HUES48 (cell line): Measurements from ENCODE around the gene GABRR1.

ENCODE experiments used
- H3K27ac ChIP-seq: one replicate; pipeline ENCODE4 v1.7.0; 2013; ENCODE audit warnings: low read depth, low read length, inconsistent platforms
- H3K27me3 ChIP-seq: 2 replicates; pipeline ENCODE4 v1.6.1; 2013; ENCODE audit warnings: mild to moderate bottlenecking, low read length; ENCODE audit not compliant: control insufficient read depth, insufficient read depth
- H3K36me3 ChIP-seq: 2 replicates; pipeline ENCODE4 v1.6.1; 2013; ENCODE audit warnings: low read length; ENCODE audit not compliant: control insufficient read depth, insufficient read depth
- H3K4me1 ChIP-seq: 2 replicates; pipeline ENCODE4 v1.6.1; 2013; ENCODE audit warnings: mild to moderate bottlenecking, low read length; ENCODE audit not compliant: control insufficient read depth, insufficient read depth
- H3K4me3 ChIP-seq: 2 replicates; pipeline ENCODE4 v1.5.1; 2013; ENCODE audit warnings: mild to moderate bottlenecking, low read depth, low read length
- H3K9ac ChIP-seq: 2 replicates; pipeline ENCODE4 v1.6.1; 2013; ENCODE audit warnings: mild to moderate bottlenecking, low read depth, low read length, moderate library complexity
- H3K9me3 ChIP-seq: 2 replicates; pipeline ENCODE4 v1.6.1; 2013; ENCODE audit warnings: low read length; ENCODE audit not compliant: control insufficient read depth, insufficient read depth

GABRR1 gene

GRCh38 chr6:89217299-89217910 is at the start of gene GABRR1:
Gene GABRR1, minus strand, starts transcription at chr6:89217358. Its CDS starts 36 bp downstream, at chr6:89217322.
- H3K27me3 ChIP-seq = no peaks in the 10 kb centered on the region
- H3K4me1 ChIP-seq = peaks cover 21% of the 10 kb centered on the region
- H3K27ac ChIP-seq = no peak within 1 kb of the TSS
- H3K9me3 ChIP-seq = no peaks in the 10 kb centered on the region
- H3K36me3 ChIP-seq = no peaks in the 10 kb centered on the region
- H3K4me3 ChIP-seq = no peak within 1 kb of the TSS
- no peak within 1 kb of the TSS for H3K9ac ChIP-seq

DNA sequence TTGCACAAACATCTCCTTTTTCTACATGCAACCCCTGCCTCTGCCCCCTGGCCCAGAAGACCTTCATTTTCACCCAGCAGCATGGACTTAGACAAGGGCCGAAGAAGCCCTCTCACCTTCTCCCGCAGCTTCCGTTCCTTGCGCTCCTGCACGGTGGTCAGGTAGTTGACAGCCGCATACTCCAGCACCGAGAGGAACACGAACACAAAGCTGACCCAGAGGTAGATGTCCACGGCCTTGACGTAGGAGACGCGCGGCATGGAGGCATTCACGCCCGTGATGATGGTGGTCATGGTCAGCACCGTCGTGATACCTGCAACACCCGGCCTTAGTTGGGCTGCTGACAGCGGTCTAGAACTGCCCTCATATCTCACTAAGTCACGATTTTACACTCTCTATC is 47.1 kb upstream of the GABRR1 start:
- Histone ChIP-seq H3K36me3 (no peaks in the 10 kb centered on the region), H3K4me3 (no peak overlapping the region), H3K9ac (no peak overlapping the region), H3K4me1 (no peaks in the 10 kb centered on the region), H3K27ac (no peak overlapping the region), H3K9me3 (no peaks in the 10 kb centered on the region), H3K27me3 (no peaks in the 10 kb centered on the region)

DNA sequence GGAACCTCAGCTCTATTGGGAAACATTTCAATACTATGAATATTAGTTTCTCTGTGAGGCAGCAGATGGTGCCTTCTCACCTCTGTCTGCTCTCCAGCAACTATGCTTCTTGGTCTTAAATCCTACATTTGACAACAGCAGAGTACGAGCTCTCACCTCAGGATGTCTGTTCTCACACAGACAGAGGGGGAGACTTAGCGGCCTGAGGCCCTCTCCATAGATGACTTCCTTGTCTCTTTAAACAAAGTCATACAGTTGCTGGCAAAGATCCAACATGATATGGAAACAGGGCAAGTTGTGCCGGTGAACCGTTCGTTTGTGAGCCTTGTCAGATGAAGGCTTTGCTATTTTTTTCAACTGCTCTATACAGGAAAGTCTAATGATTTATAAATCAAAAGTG is 43.7 kb upstream of the GABRR1 start:
- no peak overlapping the region for H3K27ac ChIP-seq
- H3K4me3 ChIP-seq = no peak overlapping the region
- no peak overlapping the region for H3K9ac ChIP-seq
- no peaks in the 10 kb centered on the region for H3K4me1 ChIP-seq
- no peaks in the 10 kb centered on the region for H3K27me3 ChIP-seq
- H3K36me3 ChIP-seq = no peaks in the 10 kb centered on the region
- H3K9me3 ChIP-seq = no peaks in the 10 kb centered on the region

DNA sequence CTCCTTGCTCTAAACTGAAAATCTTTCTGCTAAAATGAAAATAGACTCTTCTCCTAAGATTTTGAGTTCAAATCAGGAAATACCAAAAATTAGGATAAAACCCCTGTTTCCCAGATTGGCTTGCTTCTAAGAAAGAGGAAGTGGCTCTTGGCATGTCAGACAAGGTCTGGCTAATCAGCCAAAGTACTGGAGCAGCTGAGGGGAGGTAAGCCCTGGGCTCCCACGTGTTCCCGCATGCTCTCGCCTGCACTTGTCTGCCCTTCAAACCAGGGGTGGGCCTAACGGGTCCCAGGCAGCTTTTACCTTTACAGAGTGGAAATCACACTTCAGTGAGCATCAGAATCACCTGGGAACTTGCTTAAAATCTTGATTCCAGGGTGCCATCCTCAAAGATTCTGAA is 43.2 kb upstream of the GABRR1 start:
- Histone ChIP-seq H3K4me3 (no peak overlapping the region), H3K9ac (no peak overlapping the region), H3K27me3 (no peaks in the 10 kb centered on the region)

GRCh38 chr6:89258912-89259311 is 41.8 kb upstream of the GABRR1 start:
- H3K27ac ChIP-seq = no peak overlapping the region
- H3K36me3 ChIP-seq = no peaks in the 10 kb centered on the region
- H3K9me3 ChIP-seq = no peaks in the 10 kb centered on the region
- H3K9ac ChIP-seq = no peak overlapping the region
- H3K27me3 ChIP-seq = no peaks in the 10 kb centered on the region
- no peak overlapping the region for H3K4me3 ChIP-seq
- H3K4me1 ChIP-seq = no peaks in the 10 kb centered on the region

More for the DNA sequence above, 43.2 kb upstream of the GABRR1 start:
- H3K36me3 ChIP-seq = no peaks in the 10 kb centered on the region
- H3K9me3 ChIP-seq = no peaks in the 10 kb centered on the region
- H3K27ac ChIP-seq = no peak overlapping the region
- no peaks in the 10 kb centered on the region for H3K4me1 ChIP-seq

- Histone ChIP-seq H3K27me3 (no peaks in the 10 kb centered on the region), H3K4me3 (no peak overlapping the region), H3K9ac (no peak overlapping the region), H3K4me1 (no peaks in the 10 kb centered on the region), H3K9me3 (no peaks in the 10 kb centered on the region), H3K36me3 (no peaks in the 10 kb centered on the region), H3K27ac (no peak overlapping the region)
Observed at GRCh38 chr6:89257781-89258180, 40.6 kb upstream of the GABRR1 start.

DNA sequence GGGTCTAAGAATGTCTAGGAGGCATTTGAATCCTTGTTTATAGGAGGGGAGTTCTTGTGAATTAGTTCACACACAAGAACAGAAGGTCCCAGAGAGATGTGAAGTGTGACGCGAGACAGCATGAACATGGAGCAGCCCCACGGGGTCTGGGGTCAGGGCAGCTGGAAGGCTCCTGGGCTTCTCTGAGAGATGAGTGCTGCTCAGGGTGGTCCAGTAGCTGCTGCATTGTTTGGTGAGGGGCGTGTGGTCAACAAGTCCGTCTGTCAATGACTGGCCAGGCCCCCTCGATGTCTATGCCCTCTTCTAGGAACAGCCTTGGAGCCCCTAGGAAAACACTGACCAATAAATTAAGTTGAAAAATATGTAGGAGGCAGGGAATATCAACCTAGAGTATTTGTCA is 40.2 kb upstream of the GABRR1 start:
- Histone ChIP-seq H3K36me3 (no peaks in the 10 kb centered on the region), H3K27ac (no peak overlapping the region), H3K4me1 (no peaks in the 10 kb centered on the region), H3K4me3 (no peak overlapping the region), H3K9me3 (no peaks in the 10 kb centered on the region), H3K27me3 (no peaks in the 10 kb centered on the region), H3K9ac (no peak overlapping the region)

DNA sequence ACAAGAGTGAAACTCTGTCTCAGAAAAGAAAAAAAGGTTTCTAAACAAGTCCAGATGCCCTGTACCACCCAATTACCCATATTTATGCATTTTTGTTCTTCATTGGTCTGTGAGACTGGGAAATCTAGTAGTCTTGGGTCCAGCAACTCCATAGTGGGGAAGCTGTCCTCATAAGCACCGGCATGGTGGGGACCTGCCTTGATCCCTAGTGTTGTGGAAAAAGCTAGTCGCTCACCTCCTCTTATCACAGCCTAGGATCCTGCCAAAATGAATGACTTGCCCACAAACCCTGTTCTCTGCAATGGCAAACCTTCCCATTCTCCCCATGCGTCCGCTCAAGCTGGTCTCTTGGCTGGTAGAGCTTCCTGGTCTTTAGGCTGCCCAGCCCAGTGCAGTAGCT is 38.3 kb upstream of the GABRR1 start:
- H3K4me1 ChIP-seq = no peaks in the 10 kb centered on the region

GRCh38 chr6:89254569-89254968 is 37.4 kb upstream of the GABRR1 start:
- Histone ChIP-seq H3K9me3 (no peaks in the 10 kb centered on the region), H3K27me3 (no peaks in the 10 kb centered on the region)

More for the DNA sequence above, 38.3 kb upstream of the GABRR1 start:
- Histone ChIP-seq H3K36me3 (no peaks in the 10 kb centered on the region), H3K4me3 (no peak overlapping the region), H3K27ac (no peak overlapping the region), H3K9me3 (no peaks in the 10 kb centered on the region), H3K27me3 (no peaks in the 10 kb centered on the region), H3K9ac (no peak overlapping the region)

GRCh38 chr6:89252907-89253306 is 35.7 kb upstream of the GABRR1 start:
- H3K27ac ChIP-seq = no peak overlapping the region
- no peaks in the 10 kb centered on the region for H3K9me3 ChIP-seq
- H3K27me3 ChIP-seq = no peaks in the 10 kb centered on the region
- no peak overlapping the region for H3K4me3 ChIP-seq
- no peaks in the 10 kb centered on the region for H3K36me3 ChIP-seq
- no peaks in the 10 kb centered on the region for H3K4me1 ChIP-seq
- H3K9ac ChIP-seq = no peak overlapping the region

More at GRCh38 chr6:89254569-89254968, 37.4 kb upstream of the GABRR1 start:
- H3K9ac ChIP-seq = no peak overlapping the region
- H3K27ac ChIP-seq = no peak overlapping the region
- H3K36me3 ChIP-seq = no peaks in the 10 kb centered on the region
- no peaks in the 10 kb centered on the region for H3K4me1 ChIP-seq
- H3K4me3 ChIP-seq = no peak overlapping the region

DNA sequence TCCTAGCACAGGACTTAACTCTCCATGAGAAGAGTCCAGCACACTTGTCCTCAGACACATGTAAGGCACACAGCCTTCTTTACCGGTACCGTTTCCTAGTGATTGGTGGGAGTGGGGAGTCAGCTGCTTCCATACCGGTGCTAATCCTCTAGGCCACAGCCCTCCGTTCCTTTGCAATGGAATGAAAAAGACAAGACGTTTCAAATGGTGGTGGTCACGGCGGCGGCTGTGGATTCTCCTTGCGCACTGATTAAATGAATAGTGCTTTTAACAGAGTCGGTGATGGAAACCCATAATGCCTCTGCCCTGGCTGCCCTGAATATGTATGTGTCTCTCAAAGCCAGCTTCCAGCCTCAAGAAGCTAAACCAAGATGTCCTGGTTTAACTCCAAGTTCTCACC is 34.8 kb upstream of the GABRR1 start:
- Histone ChIP-seq H3K9ac (no peak overlapping the region), H3K4me1 (no peaks in the 10 kb centered on the region), H3K27me3 (no peaks in the 10 kb centered on the region), H3K4me3 (no peak overlapping the region), H3K9me3 (no peaks in the 10 kb centered on the region), H3K27ac (no peak overlapping the region), H3K36me3 (no peaks in the 10 kb centered on the region)
